Thyroid gland (tissue), 4 donors: Measurements from ENCODE around the gene FOXN4. TPM values are rescaled to one million over a fixed set of nuclear protein-coding genes. Genes with fewer than 3 reads are reported as not detected.

Source experiments
- DNase-seq, 2 donors: peaks; one replicate each; pipeline ENCODE4 v3.0.0-alpha.2; 2019
- H3K27ac ChIP-seq, 3 donors: fragments of 200-600 bp; sonication (generic); 1 replicate in 2 of 3; 2 replicates in 1 of 3; pipeline ENCODE4 v1.5.1; 2016 to 2019; ENCODE audit warnings: mild to moderate bottlenecking in 1 of 3, moderate library complexity in 1 of 3
- H3K27me3 ChIP-seq: fragments of 200-600 bp; sonication (generic); one replicate; pipeline ENCODE4 v1.5.1; 2019
- H3K36me3 ChIP-seq, 2 donors: fragments of 200-600 bp; sonication (generic); one replicate each; pipeline ENCODE4 v1.5.1; 2016 to 2019
- H3K4me1 ChIP-seq, 2 donors: fragments of 200-600 bp; sonication (generic); one replicate each; pipeline ENCODE4 v1.5.1; 2017 to 2019
- H3K4me3 ChIP-seq, 3 donors: fragments of 200-600 bp; sonication (generic); replicated peaks in 1 of 3; 1 replicate in 2 of 3; 2 replicates in 1 of 3; pipeline ENCODE4 v1.5.1; 2016; ENCODE audit warnings: mild to moderate bottlenecking in 1 of 3
- H3K9me3 ChIP-seq: fragments of 200-600 bp; sonication (generic); one replicate; pipeline ENCODE4 v1.5.1; 2017
- CTCF ChIP-seq, 6 experiments: fragments of 200-600 bp in 3 of 6; fragments of 450-650 bp in 3 of 6; sonication (generic) in 3 of 6; IDR thresholded peaks; one replicate each; pipeline ENCODE4 v1.5.1; 2016 to 2019; ENCODE audit warnings: antibody characterized with exemption in 6 of 6, mild to moderate bottlenecking in 2 of 6, inconsistent platforms in 1 of 6, moderate library complexity in 1 of 6
- POLR2A ChIP-seq, 2 donors: fragments of 450-650 bp; IDR thresholded peaks; one replicate each; pipeline ENCODE4 v1.6.1; 2017; ENCODE audit warnings: antibody characterized with exemption in 2 of 2, mild to moderate bottlenecking in 2 of 2, moderate library complexity in 1 of 2
- whole genome bisulfite sequencing, 2 donors: methylation state at CpG; one replicate each; pipeline ENCODE4 v1.1.5; 2017; 5-methylcytosine and 5-hydroxymethylcytosine counted together
- intact Hi-C: fragments of 100-400 bp; cut with DNase I; formaldehyde crosslinking; loops from one replicate; pipeline ENCODE4 v1.15.1; 2023
- total RNA-seq, 4 donors: library from RNA; depleted of rRNA; stranded (reverse); fragments of >200 nt; gene quantifications; one replicate each; pipeline ENCODE4 v1.2.3, GENCODE V29; 2016

The FOXN4 gene
- total RNA-seq, 4 donors from 2014 or later, result not detected

- no peaks in the 10 kb centered on the region for H3K27me3 ChIP-seq
- no peak for DNase-seq
- no peak overlapping the region for H3K27ac ChIP-seq
- H3K4me1 ChIP-seq, result no peaks in the 10 kb centered on the region
- peaks cover 55 to 66% of the 10 kb centered on the region in 2 donors for H3K36me3 ChIP-seq
- TF ChIP-seq POLR2A (IDR thresholded peaks at IDR 0.05) (no peak), CTCF (IDR thresholded peaks at IDR 0.05) (no peak)
- H3K4me3 ChIP-seq, result no peak overlapping the region
- intact Hi-C loops, result loop anchor here (10.0 kb wide), 1 partner anchor 119 kb away; no protein-coding TSS in a partner anchor
- H3K9me3 ChIP-seq, result no peaks in the 10 kb centered on the region
- 83 to 90% methylated on average over 14 to 16 of the region's 16 CpGs for WGBS, 2 donors
These were observed 42.8 kb downstream of the FOXN4 start for GRCh38 chr12:109266106-109266879.

GRCh38 chr12:109264943-109265650, 44.0 kb downstream of the FOXN4 start:
- Histone ChIP-seq H3K27me3 (no peaks in the 10 kb centered on the region), H3K4me3 (no peak overlapping the region), H3K36me3 (peaks cover 67% of the 10 kb centered on the region in 2 donors), H3K9me3 (no peaks in the 10 kb centered on the region), H3K27ac (no peak overlapping the region), H3K4me1 (no peaks in the 10 kb centered on the region)
- TF ChIP-seq CTCF (IDR thresholded peaks at IDR 0.05), result no peak
- TF ChIP-seq POLR2A (IDR thresholded peaks at IDR 0.05), result no peak
- DNase-seq, result no peak
- intact Hi-C loops, result loop anchor here (10.0 kb wide), 1 partner anchor 120 kb away; no protein-coding TSS in a partner anchor
- 88 to 94% methylated on average over 27 of the region's 27 CpGs for WGBS, 2 donors

- TF ChIP-seq POLR2A (IDR thresholded peaks at IDR 0.05) (no peak), CTCF (IDR thresholded peaks at IDR 0.05) (peak; percentile 37 to 77 (median 58))
- DNase-seq, result peak; percentile 64 to 77
- peaks cover 74 to 75% of the 10 kb centered on the region in 2 donors for H3K36me3 ChIP-seq
These were observed 44.8 kb downstream of the FOXN4 start for GRCh38 chr12:109264095-109264942.

GRCh38 chr12:109263439-109263838, 45.6 kb downstream of the FOXN4 start:
- H3K4me3 ChIP-seq, result no peak overlapping the region
- no peaks in the 10 kb centered on the region for H3K9me3 ChIP-seq
- DNase-seq, result no peak
- 96 to 97% methylated on average over 3 of the region's 3 CpGs for WGBS, 2 donors
- no peak overlapping the region for H3K27ac ChIP-seq
- TF ChIP-seq CTCF (IDR thresholded peaks at IDR 0.05) (no peak), POLR2A (IDR thresholded peaks at IDR 0.05) (no peak)
- intact Hi-C loops, result loop anchor here (10.0 kb wide), 1 partner anchor 121 kb away; no protein-coding TSS in a partner anchor
- peaks cover 83% of the 10 kb centered on the region in 2 donors for H3K36me3 ChIP-seq
- H3K27me3 ChIP-seq, result no peaks in the 10 kb centered on the region
- no peaks in the 10 kb centered on the region for H3K4me1 ChIP-seq

More at GRCh38 chr12:109264095-109264942, 44.8 kb downstream of the FOXN4 start:
- WGBS, 2 donors, result 53 to 65% methylated on average over 18 to 23 of the region's 23 CpGs
- no peaks in the 10 kb centered on the region for H3K27me3 ChIP-seq
- intact Hi-C loops, result loop anchor here (10.0 kb wide), 1 partner anchor 120 kb away; no protein-coding TSS in a partner anchor
- H3K4me3 ChIP-seq, result no peak overlapping the region
- H3K4me1 ChIP-seq, result no peaks in the 10 kb centered on the region
- H3K27ac ChIP-seq, result no peak overlapping the region
- no peaks in the 10 kb centered on the region for H3K9me3 ChIP-seq
